Right atrium auricular region (tissue), 2 donors: Measurements from ENCODE around the gene CDT1. TPM values are rescaled to one million over a fixed set of nuclear protein-coding genes. Genes with fewer than 3 reads are reported as not detected.

ENCODE experiments used
- DNase-seq: peaks from one replicate; pipeline ENCODE4 v3.0.0-alpha.2; 2019; ENCODE audit warnings: low spot score
- H3K27ac ChIP-seq, 2 donors: fragments of 200-600 bp; sonication (generic); 1 replicate in 1 of 2; 2 replicates in 1 of 2; pipeline ENCODE4 v1.5.1; 2016 to 2019
- H3K27me3 ChIP-seq, 2 donors: fragments of 200-600 bp; sonication (generic); one replicate each; pipeline versions ENCODE4 v1.5.1 to v1.6.0; 2017 to 2019
- H3K36me3 ChIP-seq: fragments of 200-600 bp; sonication (generic); one replicate; pipeline ENCODE4 v1.5.1; 2016
- H3K4me1 ChIP-seq, 2 donors: fragments of 200-600 bp; sonication (generic); one replicate each; pipeline versions ENCODE4 v1.5.1 to v1.6.0; 2017 to 2019
- H3K4me3 ChIP-seq, 2 donors: fragments of 200-600 bp; sonication (generic); 1 replicate in 1 of 2; 2 replicates in 1 of 2; pipeline ENCODE4 v1.5.1; 2017 to 2019; ENCODE audit warnings: mild to moderate bottlenecking in 1 of 2, moderate library complexity in 1 of 2
- H3K9me3 ChIP-seq, 2 donors: fragments of 200-600 bp; sonication (generic); one replicate each; pipeline ENCODE4 v1.5.1; 2019
- CTCF ChIP-seq, 2 donors: fragments of 200-600 bp; sonication (generic); IDR thresholded peaks; one replicate each; pipeline ENCODE4 v1.5.1; 2019; ENCODE audit warnings: antibody characterized with exemption in 2 of 2
- total RNA-seq, 2 donors: library from RNA; depleted of rRNA; stranded (reverse); fragments of >200 nt; gene quantifications; one replicate each; pipeline ENCODE4 v1.1.0, GENCODE V29; 2016

CDT1 gene
- total RNA-seq, 2 donors from 2014 or later: 0.39 to 1.3 TPM

DNA sequence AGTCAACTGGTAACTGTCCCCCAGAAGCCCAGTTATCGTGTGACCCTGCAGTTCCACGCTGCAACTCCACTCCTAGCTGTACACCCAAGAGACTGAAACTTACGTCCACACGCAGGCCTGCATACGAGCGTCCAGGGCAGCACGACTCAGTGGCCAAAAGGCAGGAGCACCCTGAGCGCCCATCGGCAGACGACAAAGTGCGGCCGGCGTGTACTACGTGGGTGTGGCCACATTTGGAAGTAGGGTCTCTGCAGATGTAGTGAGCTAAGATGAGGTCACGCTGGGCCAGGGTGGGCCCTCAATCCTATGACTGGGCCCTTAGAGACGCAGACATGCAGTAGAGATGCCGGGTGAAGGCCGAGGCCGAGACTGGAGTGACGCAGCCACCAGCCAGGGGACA, 39.7 kb downstream of the CDT1 start:
- H3K9me3 ChIP-seq: no peaks in the 10 kb centered on the region
- no peak for DNase-seq
- no peak overlapping the region for H3K4me3 ChIP-seq
- no peaks in the 10 kb centered on the region for H3K4me1 ChIP-seq
- H3K27me3 ChIP-seq: no peaks in the 10 kb centered on the region
- no peak overlapping the region for H3K27ac ChIP-seq
- H3K36me3 ChIP-seq: peaks cover 30% of the 10 kb centered on the region
- TF ChIP-seq CTCF (IDR thresholded peaks at IDR 0.05): no peak

DNA sequence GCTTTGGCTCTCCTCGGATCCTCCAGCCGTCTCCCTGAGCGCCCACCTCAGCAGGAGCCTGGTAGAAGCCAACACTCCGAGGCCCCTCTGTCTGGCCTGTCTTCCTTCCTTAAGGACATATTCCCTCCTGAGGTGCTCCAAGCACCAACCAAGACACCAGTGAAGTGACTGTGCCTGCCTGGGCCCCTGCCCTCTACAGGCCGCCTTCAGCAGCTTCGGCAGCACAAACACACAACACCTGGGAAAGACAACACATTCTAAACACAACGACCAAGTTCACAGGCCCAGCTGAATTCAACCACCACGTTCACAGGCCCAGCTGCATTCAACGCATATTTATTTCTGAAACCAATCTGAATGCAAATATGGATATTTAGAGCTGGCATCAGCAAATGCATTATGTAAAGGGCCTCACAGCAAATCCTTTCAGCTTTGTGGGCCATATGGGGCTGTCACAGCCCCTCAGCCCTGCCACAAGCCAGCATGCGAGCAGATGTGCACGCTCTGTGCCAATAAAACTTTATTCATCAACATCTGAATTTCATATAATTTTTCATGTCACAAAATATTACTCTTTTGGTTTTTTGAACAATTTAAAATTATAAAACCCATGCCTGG, 40.9 kb downstream of the CDT1 start:
- Histone ChIP-seq H3K4me1 (no peaks in the 10 kb centered on the region), H3K9me3 (no peaks in the 10 kb centered on the region), H3K27ac (no peak overlapping the region), H3K27me3 (no peaks in the 10 kb centered on the region), H3K36me3 (peaks cover 25% of the 10 kb centered on the region), H3K4me3 (no peak overlapping the region)
- TF ChIP-seq CTCF (IDR thresholded peaks at IDR 0.05): no peak
- no peak for DNase-seq

DNA sequence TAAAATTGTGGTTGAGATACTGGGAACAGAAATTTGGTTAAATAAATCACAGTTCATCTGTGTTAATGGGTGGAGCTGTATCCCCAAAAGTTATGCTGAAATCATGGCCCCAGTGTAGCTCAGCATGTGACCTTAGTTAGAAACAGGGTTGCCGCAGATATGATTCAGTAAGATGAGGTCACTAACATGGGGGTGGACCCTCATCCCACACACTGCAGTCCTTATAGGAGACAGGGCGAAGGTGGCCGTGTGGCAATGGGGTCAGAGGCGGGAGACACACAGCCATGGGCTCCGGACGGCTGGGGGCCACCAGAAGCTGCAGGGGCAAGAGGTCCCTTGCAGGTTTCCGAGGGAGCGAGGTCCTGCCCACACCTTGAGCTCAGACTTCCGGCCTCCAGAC, 42.5 kb downstream of the CDT1 start:
- Histone ChIP-seq H3K27ac (no peak overlapping the region), H3K36me3 (peaks cover 12% of the 10 kb centered on the region), H3K4me1 (no peaks in the 10 kb centered on the region), H3K4me3 (no peak overlapping the region), H3K9me3 (no peaks in the 10 kb centered on the region), H3K27me3 (no peaks in the 10 kb centered on the region)
- no peak for DNase-seq
- TF ChIP-seq CTCF (IDR thresholded peaks at IDR 0.05): no peak

DNA sequence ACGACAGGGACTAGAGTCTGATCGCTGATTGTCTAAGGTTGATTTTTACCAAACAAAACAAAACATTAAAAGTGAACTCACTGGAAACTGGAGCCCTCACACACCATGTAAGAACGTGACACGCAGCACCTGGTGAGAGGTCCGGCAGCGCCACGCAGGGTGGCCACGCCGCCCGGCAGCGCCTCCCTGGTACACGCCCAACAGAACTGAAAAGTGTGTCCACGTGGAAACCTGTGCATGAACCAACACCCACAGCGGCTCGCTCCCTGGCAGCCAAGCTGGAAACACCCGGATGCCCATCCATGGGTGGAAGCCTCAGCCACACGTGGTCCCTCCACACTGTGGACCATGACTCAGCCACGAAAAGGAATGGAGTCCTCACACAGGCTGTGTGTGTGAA, 44.1 kb downstream of the CDT1 start:
- Histone ChIP-seq H3K4me1 (no peaks in the 10 kb centered on the region), H3K27ac (no peak overlapping the region)

DNA sequence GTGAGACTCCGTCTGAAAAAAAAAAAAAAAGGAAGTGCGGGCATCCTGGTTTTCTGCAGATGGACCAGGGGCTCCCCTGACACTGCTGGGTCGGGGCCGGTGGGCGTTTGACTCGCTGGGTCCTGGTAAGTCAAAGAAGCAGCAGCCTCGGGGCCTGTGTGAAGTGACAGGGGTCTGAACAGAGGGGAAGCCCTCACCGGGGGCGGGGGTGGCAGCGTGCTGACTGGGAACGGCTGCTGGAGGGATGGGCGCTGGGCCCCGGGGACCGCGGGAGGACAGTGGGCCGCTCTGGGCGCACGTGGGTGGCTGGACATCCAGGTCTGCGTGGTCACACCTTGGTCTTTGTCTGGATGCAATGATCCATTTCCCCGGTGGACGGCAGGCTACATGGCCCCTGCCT, 45.0 kb downstream of the CDT1 start:
- H3K9me3 ChIP-seq: no peaks in the 10 kb centered on the region
- H3K4me3 ChIP-seq: no peak overlapping the region
- H3K36me3 ChIP-seq: no peaks in the 10 kb centered on the region
- no peak for DNase-seq
- no peaks in the 10 kb centered on the region for H3K4me1 ChIP-seq
- TF ChIP-seq CTCF (IDR thresholded peaks at IDR 0.05): no peak
- no peaks in the 10 kb centered on the region for H3K27me3 ChIP-seq
- no peak overlapping the region for H3K27ac ChIP-seq

More for the DNA sequence above, 44.1 kb downstream of the CDT1 start:
- Histone ChIP-seq H3K36me3 (no peaks in the 10 kb centered on the region), H3K9me3 (no peaks in the 10 kb centered on the region), H3K4me3 (no peak overlapping the region), H3K27me3 (no peaks in the 10 kb centered on the region)
- DNase-seq: no peak
- TF ChIP-seq CTCF (IDR thresholded peaks at IDR 0.05): no peak
